Breast epithelium (tissue), 4 donors: Measurements from ENCODE around the gene HYLS1. TPM values are rescaled to one million over a fixed set of nuclear protein-coding genes. Genes with fewer than 3 reads are reported as not detected.

Experiments
- DNase-seq, 2 donors: peaks; one replicate each; pipeline ENCODE4 v3.0.0-alpha.2; 2019; ENCODE audit warnings: low spot score in 2 of 2
- H3K27ac ChIP-seq, 2 donors: fragments of 200-600 bp; sonication (generic) in 1 of 2; one replicate each; pipeline ENCODE4 v1.5.1; 2016 to 2019; ENCODE audit warnings: mild to moderate bottlenecking in 1 of 2
- H3K27me3 ChIP-seq, 2 donors: fragments of 200-600 bp; sonication (generic) in 1 of 2; one replicate each; pipeline versions ENCODE4 v1.5.1 to v1.6.0; 2017 to 2019; ENCODE audit warnings: control low read depth in 1 of 2, mild to moderate bottlenecking in 1 of 2
- H3K36me3 ChIP-seq: fragments of 200-600 bp; one replicate; pipeline ENCODE4 v1.5.1; 2019
- H3K4me1 ChIP-seq, 2 donors: fragments of 200-600 bp; sonication (generic); one replicate each; pipeline ENCODE4 v1.5.1; 2016 to 2019; ENCODE audit warnings: control low read depth in 1 of 2
- H3K4me3 ChIP-seq, 3 donors: fragments of 200-600 bp; sonication (generic); 1 replicate in 2 of 3; 2 replicates in 1 of 3; pipeline ENCODE4 v1.5.1; 2016 to 2019; ENCODE audit warnings: mild to moderate bottlenecking in 3 of 3, moderate library complexity in 2 of 3
- H3K9me3 ChIP-seq, 2 donors: fragments of 200-600 bp; sonication (generic) in 1 of 2; one replicate each; pipeline ENCODE4 v1.5.1; 2016 to 2019; ENCODE audit warnings: control low read depth in 1 of 2
- CTCF ChIP-seq, 3 donors: fragments of 450-650 bp; IDR thresholded peaks; one replicate each; pipeline ENCODE4 v1.5.1; 2016 to 2017; ENCODE audit warnings: antibody characterized with exemption in 3 of 3, mild to moderate bottlenecking in 3 of 3, moderate library complexity in 3 of 3
- POLR2A ChIP-seq: fragments of 450-650 bp; IDR thresholded peaks from one replicate; pipeline ENCODE4 v1.6.1; 2016; ENCODE audit warnings: antibody characterized with exemption, mild to moderate bottlenecking, moderate library complexity
- POLR2AphosphoS5 ChIP-seq, 3 donors: sonication (generic); formaldehyde crosslinking; IDR thresholded peaks; one replicate each; pipeline ENCODE4 v1.6.1; 2017; ENCODE audit warnings: antibody characterized with exemption in 3 of 3
- intact Hi-C: fragments of 100-400 bp; cut with DNase I; formaldehyde crosslinking; loops from one replicate; pipeline ENCODE4 v1.15.1; 2023; ENCODE audit warnings: low total_unique reads
- total RNA-seq, 3 donors: library from RNA; depleted of rRNA; stranded (reverse); fragments of >200 nt; gene quantifications; one replicate each; pipeline ENCODE4 v1.1.0, GENCODE V29; 2016

The HYLS1 gene
- total RNA-seq, 3 donors from 2014 or later: 2.7 to 6.9 (median 3.6) TPM

- no peaks in the 10 kb centered on the region for H3K9me3 ChIP-seq
- TF ChIP-seq POLR2A (no peak), CTCF (IDR thresholded peaks at IDR 0.05) (no peak), POLR2AphosphoS5 (IDR thresholded peaks at IDR 0.05) (no peak)
- H3K4me1 ChIP-seq: no peaks in the 10 kb centered on the region
- no peak overlapping the region for H3K27ac ChIP-seq
- H3K36me3 ChIP-seq: no peaks in the 10 kb centered on the region
- intact Hi-C loops: no loop called here
- no peak overlapping the region for H3K4me3 ChIP-seq
- no peak for DNase-seq
- H3K27me3 ChIP-seq: no peaks in the 10 kb centered on the region
Observed at GRCh38 chr11:125941267-125941618, 53.8 kb downstream of the HYLS1 start.

GRCh38 chr11:125941619-125942611 lies 54.4 kb downstream of the HYLS1 start:
- no peaks in the 10 kb centered on the region for H3K9me3 ChIP-seq
- H3K27ac ChIP-seq: no peak overlapping the region
- intact Hi-C loops: no loop called here
- no peaks in the 10 kb centered on the region for H3K36me3 ChIP-seq
- peak; percentile 30 to 67 for DNase-seq
- H3K4me1 ChIP-seq: no peaks in the 10 kb centered on the region
- TF ChIP-seq POLR2AphosphoS5 (IDR thresholded peaks at IDR 0.05) (no peak), CTCF (IDR thresholded peaks at IDR 0.05) (peak in 2 of 3 donors; percentile 29 to 49)
- H3K4me3 ChIP-seq: no peak overlapping the region
- no peaks in the 10 kb centered on the region for H3K27me3 ChIP-seq

- Histone ChIP-seq H3K36me3 (no peaks in the 10 kb centered on the region), H3K4me1 (no peaks in the 10 kb centered on the region), H3K4me3 (no peak overlapping the region), H3K27me3 (no peaks in the 10 kb centered on the region), H3K9me3 (no peaks in the 10 kb centered on the region), H3K27ac (no peak overlapping the region)
- TF ChIP-seq POLR2A (no peak), POLR2AphosphoS5 (IDR thresholded peaks at IDR 0.05) (no peak), CTCF (IDR thresholded peaks at IDR 0.05) (no peak)
- DNase-seq: no peak
- intact Hi-C loops: no loop called here
Observed at GRCh38 chr11:125942771-125943428, 55.4 kb downstream of the HYLS1 start.

- DNase-seq: no peak
- H3K4me3 ChIP-seq: no peak overlapping the region
- H3K4me1 ChIP-seq: no peaks in the 10 kb centered on the region
- H3K27ac ChIP-seq: no peak overlapping the region
- TF ChIP-seq CTCF (IDR thresholded peaks at IDR 0.05) (no peak), POLR2A (no peak), POLR2AphosphoS5 (IDR thresholded peaks at IDR 0.05) (no peak)
- H3K9me3 ChIP-seq: no peaks in the 10 kb centered on the region
- intact Hi-C loops: no loop called here
- no peaks in the 10 kb centered on the region for H3K27me3 ChIP-seq
- H3K36me3 ChIP-seq: no peaks in the 10 kb centered on the region
Observed at GRCh38 chr11:125943661-125944349, 56.3 kb downstream of the HYLS1 start.
